Keratinocyte (primary cell): ENCODE data around the gene MAD1L1. TPM values are rescaled to one million over a fixed set of nuclear protein-coding genes. Genes with fewer than 3 reads are reported as not detected.

Experiments used
- DNase-seq: peaks from one replicate; pipeline ENCODE4 v3.0.0-alpha.2; 2011; ENCODE audit warnings: low read depth, missing footprints, low spot score
- FAIRE-seq: peaks from 2 replicates; lab custom pipeline; 2011; peaks lifted over from hg19 to GRCh38; lab: Jason Lieb, UNC
- H2AFZ ChIP-seq: 2 replicates; pipeline ENCODE4 v1.6.0; 2012; ENCODE audit warnings: low read length, control low read depth, inconsistent platforms; ENCODE audit not compliant: control insufficient read depth
- H3K27ac ChIP-seq: 2 replicates; pipeline ENCODE4 v1.5.1; 2011; ENCODE audit warnings: low read length; ENCODE audit not compliant: control insufficient read depth, insufficient read depth
- H3K27me3 ChIP-seq: 3 replicates; pipeline ENCODE4 v1.6.0; 2011; ENCODE audit warnings: low read length; ENCODE audit not compliant: control insufficient read depth, insufficient read depth; ENCODE audit errors: extremely low read depth
- H3K36me3 ChIP-seq, 2 experiments: 2 replicates in 1 of 2; 3 replicates in 1 of 2; pipeline ENCODE4 v1.5.1; 2011; ENCODE audit warnings: low read length in 2 of 2, mild to moderate bottlenecking in 1 of 2; ENCODE audit not compliant: control insufficient read depth in 2 of 2, insufficient read depth in 2 of 2; ENCODE audit errors: extremely low read depth in 1 of 2
- H3K4me1 ChIP-seq: 3 replicates; pipeline ENCODE4 v1.5.1; 2011; ENCODE audit warnings: low read length; ENCODE audit not compliant: control insufficient read depth, insufficient read depth; ENCODE audit errors: extremely low read depth
- H3K4me2 ChIP-seq: 3 replicates; pipeline ENCODE4 v1.6.0; 2011; ENCODE audit warnings: low read depth, low read length; ENCODE audit not compliant: control insufficient read depth, insufficient read depth; ENCODE audit errors: extremely low read depth
- H3K4me3 ChIP-seq, 3 experiments: fragments of 200-600 bp in 1 of 3; sonication (generic) in 1 of 3; 2 replicates in 2 of 3; 3 replicates in 1 of 3; pipeline ENCODE4 v1.5.1; 2011 to 2016; ENCODE audit warnings: low read length in 3 of 3, mild to moderate bottlenecking in 3 of 3, control low read depth in 2 of 3, inconsistent platforms in 1 of 3, low read depth in 1 of 3, mixed read lengths in 1 of 3, mixed run types in 1 of 3, moderate library complexity in 1 of 3; ENCODE audit not compliant: control insufficient read depth in 2 of 3, insufficient read depth in 2 of 3; ENCODE audit errors: extremely low read depth in 1 of 3
- H3K79me2 ChIP-seq: 2 replicates; pipeline ENCODE4 v1.6.0; 2012; ENCODE audit warnings: low read length; ENCODE audit not compliant: control insufficient read depth, insufficient read depth
- H3K9ac ChIP-seq: 3 replicates; pipeline ENCODE4 v1.6.0; 2011; ENCODE audit warnings: low read length; ENCODE audit not compliant: control insufficient read depth, insufficient read depth; ENCODE audit errors: extremely low read depth
- H3K9me1 ChIP-seq: 3 replicates; pipeline ENCODE4 v1.6.0; 2011; ENCODE audit warnings: low read length; ENCODE audit not compliant: control insufficient read depth, insufficient read depth; ENCODE audit errors: extremely low read depth
- H3K9me3 ChIP-seq: 2 replicates; pipeline ENCODE4 v1.5.1; 2012; ENCODE audit warnings: low read depth, low read length; ENCODE audit not compliant: control insufficient read depth
- H4K20me1 ChIP-seq: 3 replicates; pipeline ENCODE4 v1.6.0; 2011; ENCODE audit warnings: low read length; ENCODE audit not compliant: control insufficient read depth, insufficient read depth; ENCODE audit errors: extremely low read depth
- EZH2 ChIP-seq: IDR thresholded peaks from one replicate; pipeline ENCODE4 v1.6.1; 2012; ENCODE audit warnings: inconsistent platforms, mild to moderate bottlenecking, low read length, moderate library complexity
- dilution Hi-C: fragments of 300-500 bp; cut with MboI; formaldehyde crosslinking; loops from one replicate; pipeline ENCODE4 v1.7.0; 2020; ENCODE audit warnings: low sequenced_read_pairs; ENCODE audit not compliant: extremely low pct_ligation_motif_present
- polyA plus RNA-seq, 5 experiments: library from polyadenylated mRNA; depleted of rRNA in 3 of 5; stranded (reverse) in 3 of 5; stranded (forward) in 1 of 5; unstranded in 1 of 5; fragments of >200 nt; gene quantifications; 1 replicate in 1 of 5; 2 replicates in 3 of 5; 3 replicates in 1 of 5; pipeline versions ENCODE4 v1.2.1 to v1.2.3, GENCODE V29; 2011 to 2012; ENCODE audit warnings: missing spikeins in 2 of 5, low read depth in 1 of 5, low replicate concordance in 1 of 5
- TF ChIP-seq, protein P1 (sequence below), 3 experiments: IDR thresholded peaks in 1 of 3; conservative IDR thresholded peaks in 1 of 3; optimal IDR thresholded peaks in 1 of 3; 2 replicates in 2 of 3; 3 replicates in 1 of 3; pipeline versions ENCODE3 to v1.5.1; 2011; ENCODE audit warnings: low read length in 3 of 3, mild to moderate bottlenecking in 3 of 3, moderate library complexity in 2 of 3, control low read depth in 1 of 3, inconsistent platforms in 1 of 3; ENCODE audit not compliant: insufficient read depth in 2 of 3; ENCODE audit errors: extremely low read depth in 1 of 3

The MAD1L1 gene
- polyA plus RNA-seq, 1 donor (not counting 4 experiments of a cell fraction or from before 2014, with no cell fraction given) = 18.0 TPM

- H3K4me1 ChIP-seq = no peaks in the 10 kb centered on the region
- FAIRE-seq = no peak
These were observed 48.8 kb upstream of the MAD1L1 start for GRCh38 chr7:2281541-2281940.

DNA sequence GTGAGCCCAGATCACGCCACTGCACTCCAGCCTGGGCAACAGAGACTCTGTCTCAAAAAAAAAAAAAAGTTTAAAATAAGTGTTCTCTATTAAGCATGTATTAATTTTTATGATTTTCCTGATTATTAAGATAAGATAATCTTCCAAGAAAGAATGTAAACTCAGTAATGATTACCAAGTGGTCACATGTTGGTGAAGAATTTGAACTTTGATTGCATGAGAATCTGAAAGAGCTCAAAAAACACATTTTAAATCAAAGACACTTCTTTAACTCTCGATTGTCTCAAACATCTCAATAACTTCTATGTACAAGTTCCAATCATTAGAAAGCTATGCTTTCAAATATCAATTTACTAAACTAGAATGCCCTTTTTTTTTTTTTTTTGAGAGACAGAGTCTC, 47.7 kb upstream of the MAD1L1 start:
- Histone ChIP-seq H3K79me2 (no peaks in the 10 kb centered on the region), H3K4me1 (no peaks in the 10 kb centered on the region), H3K4me3 (no peak overlapping the region), H3K9me1 (no peaks in the 10 kb centered on the region), H3K36me3 (peaks cover 0 to 1% of the 10 kb centered on the region in 2 experiments), H3K9ac (no peak overlapping the region), H2AFZ (no peak overlapping the region), H4K20me1 (no peaks in the 10 kb centered on the region), H3K4me2 (no peak overlapping the region), H3K9me3 (no peaks in the 10 kb centered on the region), H3K27me3 (no peaks in the 10 kb centered on the region), H3K27ac (no peak overlapping the region)
- DNase-seq (no peak), FAIRE-seq (no peak)
- dilution Hi-C loops = no loop called here
- TF ChIP-seq, protein P1, sequence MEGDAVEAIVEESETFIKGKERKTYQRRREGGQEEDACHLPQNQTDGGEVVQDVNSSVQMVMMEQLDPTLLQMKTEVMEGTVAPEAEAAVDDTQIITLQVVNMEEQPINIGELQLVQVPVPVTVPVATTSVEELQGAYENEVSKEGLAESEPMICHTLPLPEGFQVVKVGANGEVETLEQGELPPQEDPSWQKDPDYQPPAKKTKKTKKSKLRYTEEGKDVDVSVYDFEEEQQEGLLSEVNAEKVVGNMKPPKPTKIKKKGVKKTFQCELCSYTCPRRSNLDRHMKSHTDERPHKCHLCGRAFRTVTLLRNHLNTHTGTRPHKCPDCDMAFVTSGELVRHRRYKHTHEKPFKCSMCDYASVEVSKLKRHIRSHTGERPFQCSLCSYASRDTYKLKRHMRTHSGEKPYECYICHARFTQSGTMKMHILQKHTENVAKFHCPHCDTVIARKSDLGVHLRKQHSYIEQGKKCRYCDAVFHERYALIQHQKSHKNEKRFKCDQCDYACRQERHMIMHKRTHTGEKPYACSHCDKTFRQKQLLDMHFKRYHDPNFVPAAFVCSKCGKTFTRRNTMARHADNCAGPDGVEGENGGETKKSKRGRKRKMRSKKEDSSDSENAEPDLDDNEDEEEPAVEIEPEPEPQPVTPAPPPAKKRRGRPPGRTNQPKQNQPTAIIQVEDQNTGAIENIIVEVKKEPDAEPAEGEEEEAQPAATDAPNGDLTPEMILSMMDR (optimal IDR thresholded peaks at IDR 0.05 in 1 of 3, IDR thresholded peaks at IDR 0.05 in 1 of 3, conservative IDR thresholded peaks at IDR 0.05 in 1 of 3; ENCODE audit: extremely low read depth in 1 of 3, insufficient read depth in 2 of 3, low read length in 3 of 3) = no peak
- TF ChIP-seq EZH2 = no peak

More at GRCh38 chr7:2281541-2281940, 48.8 kb upstream of the MAD1L1 start:
- H3K4me3 ChIP-seq = no peak overlapping the region
- H3K79me2 ChIP-seq = no peaks in the 10 kb centered on the region
- dilution Hi-C loops = no loop called here
- peaks cover 0 to 1% of the 10 kb centered on the region in 2 experiments for H3K36me3 ChIP-seq
- no peak overlapping the region for H3K4me2 ChIP-seq
- H3K27ac ChIP-seq = no peak overlapping the region
- no peak overlapping the region for H3K9ac ChIP-seq
- no peak for DNase-seq
- TF ChIP-seq, protein P1 (optimal IDR thresholded peaks at IDR 0.05 in 1 of 3, IDR thresholded peaks at IDR 0.05 in 1 of 3, conservative IDR thresholded peaks at IDR 0.05 in 1 of 3; ENCODE audit: extremely low read depth in 1 of 3, insufficient read depth in 2 of 3, low read length in 3 of 3) = no peak
- H3K9me1 ChIP-seq = no peaks in the 10 kb centered on the region
- H3K9me3 ChIP-seq = no peaks in the 10 kb centered on the region
- no peaks in the 10 kb centered on the region for H3K27me3 ChIP-seq
- no peaks in the 10 kb centered on the region for H4K20me1 ChIP-seq
- H2AFZ ChIP-seq = no peak overlapping the region
